ENCODE data around the gene ANGPTL2.

The ANGPTL2 gene

DNA sequence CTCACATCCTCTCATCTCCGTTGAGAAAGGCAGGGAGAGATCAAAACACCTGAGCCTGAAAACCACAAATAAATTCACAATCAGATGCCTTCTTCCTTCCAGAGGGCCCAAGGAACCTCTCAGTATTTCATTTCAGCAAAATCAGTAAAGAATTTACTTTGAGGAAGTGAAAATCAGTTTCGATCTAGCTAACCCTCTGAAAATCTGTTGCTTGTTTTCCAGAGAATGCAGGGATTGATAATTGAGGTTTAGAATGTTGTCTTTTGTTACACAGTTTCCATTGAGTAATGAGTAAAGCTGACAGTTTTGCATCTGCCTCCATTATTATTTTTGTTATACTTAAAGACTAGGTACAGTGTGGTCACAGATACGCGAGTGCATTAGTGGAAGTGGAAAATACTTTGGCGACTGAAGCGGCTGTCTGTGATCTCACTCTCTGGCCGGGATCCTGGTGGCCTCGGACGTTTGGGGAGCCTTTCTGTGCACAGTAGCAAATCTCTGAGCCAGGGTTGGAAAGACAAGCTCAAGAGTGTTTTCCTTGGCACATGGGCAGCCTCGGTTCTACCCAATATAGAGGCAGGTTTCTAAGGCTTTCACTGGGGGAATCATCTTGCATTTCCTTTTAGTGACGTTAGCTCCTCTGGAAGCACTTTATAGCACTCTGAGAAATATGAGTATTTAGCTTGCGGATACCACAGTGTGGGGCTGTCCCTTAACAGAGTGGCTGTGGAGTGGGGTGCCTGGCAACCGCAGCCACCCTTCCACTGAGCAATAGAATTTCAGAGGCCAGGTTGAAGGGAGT is 32.2 kb upstream of the ANGPTL2 start:
- no peak for TF ChIP-seq FOXP2 (optimal IDR thresholded peaks at IDR 0.05; ENCODE audit: borderline replicate concordance, extremely low read depth, extremely low read length, insufficient read depth)
- TF ChIP-seq, protein P1, sequence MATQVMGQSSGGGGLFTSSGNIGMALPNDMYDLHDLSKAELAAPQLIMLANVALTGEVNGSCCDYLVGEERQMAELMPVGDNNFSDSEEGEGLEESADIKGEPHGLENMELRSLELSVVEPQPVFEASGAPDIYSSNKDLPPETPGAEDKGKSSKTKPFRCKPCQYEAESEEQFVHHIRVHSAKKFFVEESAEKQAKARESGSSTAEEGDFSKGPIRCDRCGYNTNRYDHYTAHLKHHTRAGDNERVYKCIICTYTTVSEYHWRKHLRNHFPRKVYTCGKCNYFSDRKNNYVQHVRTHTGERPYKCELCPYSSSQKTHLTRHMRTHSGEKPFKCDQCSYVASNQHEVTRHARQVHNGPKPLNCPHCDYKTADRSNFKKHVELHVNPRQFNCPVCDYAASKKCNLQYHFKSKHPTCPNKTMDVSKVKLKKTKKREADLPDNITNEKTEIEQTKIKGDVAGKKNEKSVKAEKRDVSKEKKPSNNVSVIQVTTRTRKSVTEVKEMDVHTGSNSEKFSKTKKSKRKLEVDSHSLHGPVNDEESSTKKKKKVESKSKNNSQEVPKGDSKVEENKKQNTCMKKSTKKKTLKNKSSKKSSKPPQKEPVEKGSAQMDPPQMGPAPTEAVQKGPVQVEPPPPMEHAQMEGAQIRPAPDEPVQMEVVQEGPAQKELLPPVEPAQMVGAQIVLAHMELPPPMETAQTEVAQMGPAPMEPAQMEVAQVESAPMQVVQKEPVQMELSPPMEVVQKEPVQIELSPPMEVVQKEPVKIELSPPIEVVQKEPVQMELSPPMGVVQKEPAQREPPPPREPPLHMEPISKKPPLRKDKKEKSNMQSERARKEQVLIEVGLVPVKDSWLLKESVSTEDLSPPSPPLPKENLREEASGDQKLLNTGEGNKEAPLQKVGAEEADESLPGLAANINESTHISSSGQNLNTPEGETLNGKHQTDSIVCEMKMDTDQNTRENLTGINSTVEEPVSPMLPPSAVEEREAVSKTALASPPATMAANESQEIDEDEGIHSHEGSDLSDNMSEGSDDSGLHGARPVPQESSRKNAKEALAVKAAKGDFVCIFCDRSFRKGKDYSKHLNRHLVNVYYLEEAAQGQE (IDR thresholded peaks at IDR 0.05; ENCODE audit: insufficient read depth in 1 of 2, low read depth in 2 of 2, low read length in 2 of 2) = no peak

DNA sequence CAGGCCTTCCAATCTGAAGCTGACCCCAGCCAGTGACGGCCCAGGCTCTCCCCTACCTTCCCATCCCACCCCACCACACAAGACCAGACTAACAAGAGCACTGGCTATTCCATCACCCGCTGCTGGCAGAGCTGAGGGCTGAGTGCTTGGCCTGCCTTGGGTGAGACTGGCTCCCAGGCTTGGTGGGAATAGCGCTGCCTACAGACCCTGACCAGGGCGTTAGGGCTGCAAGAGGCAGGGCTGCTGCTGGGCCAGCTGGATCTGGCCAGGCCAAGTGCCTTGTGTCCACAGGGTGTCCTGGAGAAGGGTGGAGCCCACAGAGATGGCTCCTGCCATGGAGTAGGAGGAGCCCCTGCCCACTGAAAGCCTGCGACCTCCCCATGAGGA is 31.6 kb upstream of the ANGPTL2 start:
- TF ChIP-seq, protein P1 (IDR thresholded peaks at IDR 0.05; ENCODE audit: insufficient read depth in 1 of 2, low read depth in 2 of 2, low read length in 2 of 2) = no peak
- TF ChIP-seq SIN3A (IDR thresholded peaks at IDR 0.05; ENCODE audit: borderline replicate concordance, insufficient read depth, low read length) (no peak), TAF1 (IDR thresholded peaks at IDR 0.05; ENCODE audit: borderline replicate concordance, insufficient read depth, low read length) (no peak), POLR2AphosphoS5 (IDR thresholded peaks at IDR 0.05; ENCODE audit: low read depth, low read length) (no peak), FOXP2 (optimal IDR thresholded peaks at IDR 0.05; ENCODE audit: borderline replicate concordance, extremely low read depth, extremely low read length, insufficient read depth) (no peak)

DNA sequence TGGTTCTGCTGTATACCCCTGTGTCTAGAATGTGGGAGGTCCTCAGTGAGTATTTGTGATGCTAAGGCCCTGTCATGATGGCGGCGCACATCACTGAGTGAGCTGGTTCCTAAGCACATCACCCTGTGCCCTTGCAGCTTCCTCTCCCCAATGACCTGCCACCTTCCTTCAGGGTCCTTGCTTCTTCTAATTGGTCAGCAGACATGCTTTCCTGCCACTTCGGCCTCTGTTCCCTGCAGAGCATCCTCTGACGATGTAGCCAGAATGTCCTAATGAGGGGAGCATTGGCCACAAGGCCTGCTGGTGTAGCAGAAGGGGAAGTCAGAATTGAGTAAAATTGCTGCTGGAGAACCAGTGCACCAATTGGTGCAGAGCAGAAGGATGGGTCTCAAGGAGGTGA is 31.1 kb upstream of the ANGPTL2 start:
- TF ChIP-seq POLR2AphosphoS5 (IDR thresholded peaks at IDR 0.05; ENCODE audit: low read depth, low read length) (no peak), FOXP2 (optimal IDR thresholded peaks at IDR 0.05; ENCODE audit: borderline replicate concordance, extremely low read depth, extremely low read length, insufficient read depth) (no peak), SIN3A (IDR thresholded peaks at IDR 0.05; ENCODE audit: borderline replicate concordance, insufficient read depth, low read length) (no peak), TAF1 (IDR thresholded peaks at IDR 0.05; ENCODE audit: borderline replicate concordance, insufficient read depth, low read length) (no peak)
- TF ChIP-seq, protein P1 (IDR thresholded peaks at IDR 0.05; ENCODE audit: insufficient read depth in 1 of 2, low read depth in 2 of 2, low read length in 2 of 2) = no peak

DNA sequence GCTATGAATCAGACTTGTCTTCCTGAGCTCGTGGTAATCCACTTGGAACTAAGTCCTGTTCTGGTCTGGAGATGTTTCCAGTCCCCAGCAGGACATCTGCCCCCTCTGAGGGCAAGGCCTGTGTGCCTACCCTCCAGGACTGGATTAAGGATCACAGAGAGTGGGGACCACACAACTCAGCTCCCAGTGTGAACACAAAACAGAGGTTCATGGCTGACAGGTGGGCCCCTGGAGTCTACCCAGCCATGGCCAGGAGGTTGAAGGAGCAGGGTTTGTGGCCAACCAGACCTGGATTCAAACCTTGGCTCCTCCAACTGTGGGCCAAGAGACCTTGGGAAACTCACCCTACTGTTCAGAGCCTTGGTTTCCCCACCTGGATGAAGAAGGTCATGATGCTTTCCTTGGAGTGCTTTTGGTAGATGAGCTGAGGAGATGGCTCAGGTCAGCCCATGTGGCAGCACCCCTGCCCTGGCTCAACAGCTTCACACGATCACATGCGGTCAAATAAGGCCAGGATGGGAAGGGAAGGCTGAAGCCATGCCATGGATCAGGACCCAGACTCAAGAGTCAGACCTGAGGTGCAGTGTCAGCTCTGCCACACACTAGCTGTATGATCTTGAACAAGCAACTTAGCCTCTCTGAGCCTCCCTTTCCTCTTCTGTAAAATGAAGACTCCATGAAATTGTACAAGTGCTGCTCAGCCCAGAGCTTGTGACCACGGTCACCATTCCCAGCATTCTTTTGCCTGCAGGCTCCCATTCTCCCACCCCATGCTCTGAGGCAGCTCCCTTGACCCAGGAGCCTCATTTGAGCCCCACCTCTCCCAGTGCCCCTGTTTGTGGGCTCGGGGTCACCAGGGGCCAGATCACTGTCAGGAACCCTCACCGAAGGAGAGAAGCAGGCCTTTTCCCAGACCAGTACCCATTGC is 27.3 kb upstream of the ANGPTL2 start:
- TF ChIP-seq, protein P1 (IDR thresholded peaks at IDR 0.05; ENCODE audit: insufficient read depth in 1 of 2, low read depth in 2 of 2, low read length in 2 of 2) = no peak
- TF ChIP-seq POLR2AphosphoS5 (IDR thresholded peaks at IDR 0.05; ENCODE audit: low read depth, low read length) = no peak
- no peak for TF ChIP-seq SIN3A (IDR thresholded peaks at IDR 0.05; ENCODE audit: borderline replicate concordance, insufficient read depth, low read length)
- no peak for TF ChIP-seq FOXP2 (optimal IDR thresholded peaks at IDR 0.05; ENCODE audit: borderline replicate concordance, extremely low read depth, extremely low read length, insufficient read depth)
- no peak for TF ChIP-seq TAF1 (IDR thresholded peaks at IDR 0.05; ENCODE audit: borderline replicate concordance, insufficient read depth, low read length)

All from PFSK-1 (cell line).